ENCODE data around the gene IZUMO1. TPM values are rescaled to one million over a fixed set of nuclear protein-coding genes. Genes with fewer than 3 reads are reported as not detected.

The IZUMO1 gene
- total and polyA plus RNA-seq, 2 of the 13 experiments (the other 11 are each of a cell fraction or from before 2014, with no cell fraction given), result 0.07 to 0.22 TPM

DNA sequence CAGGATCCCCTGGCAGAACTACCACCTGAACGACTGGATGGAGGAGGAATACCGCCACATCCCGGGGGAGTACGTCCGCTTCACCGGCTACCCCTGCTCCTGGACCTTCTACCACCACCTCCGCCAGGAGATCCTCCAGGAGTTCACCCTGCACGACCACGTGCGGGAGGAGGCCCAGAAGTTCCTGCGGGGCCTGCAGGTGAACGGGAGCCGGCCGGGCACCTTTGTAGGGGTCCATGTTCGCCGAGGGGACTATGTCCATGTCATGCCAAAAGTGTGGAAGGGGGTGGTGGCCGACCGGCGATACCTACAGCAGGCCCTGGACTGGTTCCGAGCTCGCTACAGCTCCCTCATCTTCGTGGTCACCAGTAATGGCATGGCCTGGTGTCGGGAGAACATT lies 43.4 kb downstream of the IZUMO1 start:
- Histone ChIP-seq H4K20me1 (ENCODE audit: insufficient read depth, low read length) (no peaks in the 10 kb centered on the region), H3K27me3 (ENCODE audit: control insufficient read depth in 1 of 2, insufficient read depth in 2 of 2, low read length in 2 of 2) (no peaks in the 10 kb centered on the region), H3K4me1 (ENCODE audit: insufficient read depth, low read length) (0 out of 2 replicates have a peak, but pooled peaks cover 6% of the 10 kb centered on the region), H3K79me2 (ENCODE audit: insufficient read depth, low read length) (no peaks in the 10 kb centered on the region), H3K4me2 (ENCODE audit: low read depth, low read length) (no peak overlapping the region), H3K9me3 (ENCODE audit: low read length) (no peaks in the 10 kb centered on the region), H2AFZ (ENCODE audit: low read length) (no peak overlapping the region), H3K36me3 (replicated peaks in 1 of 2; ENCODE audit: control insufficient read depth in 1 of 2, insufficient read depth in 2 of 2, low read length in 2 of 2) (no peaks in the 10 kb centered on the region), H3K27ac (ENCODE audit: extremely low read length, insufficient read depth, low read length) (no peak overlapping the region), H3K9ac (ENCODE audit: insufficient read depth, low read depth, low read length) (no peak overlapping the region), H3K4me3 (replicated peaks in 1 of 3; ENCODE audit: insufficient read depth in 1 of 3, low read depth in 2 of 3, low read length in 3 of 3) (no peak overlapping the region)
- no peak for DNase-seq (ENCODE audit: low spot score)
- no peak for TF ChIP-seq REPIN1 (CRISPR knock-in tag; IDR thresholded peaks at IDR 0.05; ENCODE audit: borderline replicate concordance, low read depth)
- TF ChIP-seq, protein P1, sequence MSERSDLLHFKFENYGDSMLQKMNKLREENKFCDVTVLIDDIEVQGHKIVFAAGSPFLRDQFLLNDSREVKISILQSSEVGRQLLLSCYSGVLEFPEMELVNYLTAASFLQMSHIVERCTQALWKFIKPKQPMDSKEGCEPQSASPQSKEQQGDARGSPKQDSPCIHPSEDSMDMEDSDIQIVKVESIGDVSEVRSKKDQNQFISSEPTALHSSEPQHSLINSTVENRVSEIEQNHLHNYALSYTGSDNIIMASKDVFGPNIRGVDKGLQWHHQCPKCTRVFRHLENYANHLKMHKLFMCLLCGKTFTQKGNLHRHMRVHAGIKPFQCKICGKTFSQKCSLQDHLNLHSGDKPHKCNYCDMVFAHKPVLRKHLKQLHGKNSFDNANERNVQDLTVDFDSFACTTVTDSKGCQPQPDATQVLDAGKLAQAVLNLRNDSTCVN (CRISPR knock-in tag; IDR thresholded peaks at IDR 0.05; ENCODE audit: borderline replicate concordance), result no peak
- TF ChIP-seq ZNF274 (CRISPR knock-in tag; IDR thresholded peaks at IDR 0.05), result no peak
- no peak for TF ChIP-seq ESRRA (CRISPR knock-in tag; IDR thresholded peaks at IDR 0.05; ENCODE audit: low read depth)
- no peak for TF ChIP-seq ZKSCAN1 (IDR thresholded peaks at IDR 0.05; ENCODE audit: low read length)
- TF ChIP-seq DMAP1 (CRISPR knock-in tag; IDR thresholded peaks at IDR 0.05), result no peak
- no peak for TF ChIP-seq KLF9 (CRISPR knock-in tag; IDR thresholded peaks at IDR 0.05; ENCODE audit: low read depth)
- TF ChIP-seq KAT7 (CRISPR knock-in tag; IDR thresholded peaks at IDR 0.05; ENCODE audit: borderline replicate concordance), result no peak
- no peak for TF ChIP-seq SALL1 (CRISPR knock-in tag; IDR thresholded peaks at IDR 0.05)
- CTCF ChIA-PET (ENCODE audit: low intra/inter-chr PET ratio, low total read pairs), result no interaction called here
- ATAC-seq, result no peak
- whole genome bisulfite sequencing (ENCODE audit: low lambda C conversion rate), result 88% methylated on average over 16 of the region's 23 CpGs
- no TSS peak for BruUV-seq (replicated peaks)
- POLR2A ChIA-PET, result no interaction called here
- FAIRE-seq, result no peak
- intact Hi-C loops (cut with micrococcal nuclease; ENCODE audit: unreplicated experiment), result no loop called here
- in situ Hi-C loops (cut with HindIII; ENCODE audit: extremely low pct_ligation_motif_present, low pct_unique_long_range_greater_than_20kb), result no loop called here

DNA sequence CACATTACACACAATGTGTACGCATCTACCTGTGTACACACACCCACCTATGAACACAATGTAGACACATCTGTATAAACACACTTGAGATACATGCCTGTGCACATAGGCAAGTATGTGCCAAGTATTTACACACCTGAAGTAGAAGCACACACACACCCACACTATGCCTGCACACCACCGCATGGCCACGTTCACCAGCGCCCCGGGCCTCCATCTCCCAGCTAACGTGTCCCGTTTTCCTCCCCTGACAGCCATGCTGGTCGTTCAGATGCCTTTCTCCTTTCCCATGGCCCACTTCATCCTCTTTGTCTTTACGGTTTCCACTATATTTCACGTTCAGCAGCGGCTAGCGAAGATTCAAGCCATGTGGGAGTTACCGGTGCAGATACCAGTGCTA lies 44.0 kb downstream of the IZUMO1 start:
- in situ Hi-C loops (cut with HindIII; ENCODE audit: extremely low pct_ligation_motif_present, low pct_unique_long_range_greater_than_20kb), result no loop called here
- Histone ChIP-seq H3K79me2 (ENCODE audit: insufficient read depth, low read length) (no peaks in the 10 kb centered on the region), H3K36me3 (replicated peaks in 1 of 2; ENCODE audit: control insufficient read depth in 1 of 2, insufficient read depth in 2 of 2, low read length in 2 of 2) (no peaks in the 10 kb centered on the region), H3K4me3 (replicated peaks in 1 of 3; ENCODE audit: insufficient read depth in 1 of 3, low read depth in 2 of 3, low read length in 3 of 3) (no peak overlapping the region), H3K4me2 (ENCODE audit: low read depth, low read length) (no peak overlapping the region), H3K9ac (ENCODE audit: insufficient read depth, low read depth, low read length) (no peak overlapping the region), H3K27ac (ENCODE audit: extremely low read length, insufficient read depth, low read length) (no peak overlapping the region), H2AFZ (ENCODE audit: low read length) (no peak overlapping the region), H3K4me1 (ENCODE audit: insufficient read depth, low read length) (0 out of 2 replicates have a peak, but pooled peaks cover 6% of the 10 kb centered on the region), H4K20me1 (ENCODE audit: insufficient read depth, low read length) (no peaks in the 10 kb centered on the region), H3K9me3 (ENCODE audit: low read length) (no peaks in the 10 kb centered on the region), H3K27me3 (ENCODE audit: control insufficient read depth in 1 of 2, insufficient read depth in 2 of 2, low read length in 2 of 2) (no peaks in the 10 kb centered on the region)
- CTCF ChIA-PET (ENCODE audit: low intra/inter-chr PET ratio, low total read pairs), result no interaction called here
- no TSS peak for BruUV-seq (replicated peaks)
- ATAC-seq (no peak), FAIRE-seq (no peak), DNase-seq (ENCODE audit: low spot score) (no peak)
- intact Hi-C loops (cut with micrococcal nuclease; ENCODE audit: unreplicated experiment), result no loop called here
- POLR2A ChIA-PET, result no interaction called here
- 83% methylated on average over 13 of the region's 13 CpGs for WGBS (ENCODE audit: low lambda C conversion rate)
- no peak for TF ChIP-seq ETV5 (CRISPR knock-in tag; IDR thresholded peaks at IDR 0.05; ENCODE audit: borderline replicate concordance)
- TF ChIP-seq, protein P2, sequence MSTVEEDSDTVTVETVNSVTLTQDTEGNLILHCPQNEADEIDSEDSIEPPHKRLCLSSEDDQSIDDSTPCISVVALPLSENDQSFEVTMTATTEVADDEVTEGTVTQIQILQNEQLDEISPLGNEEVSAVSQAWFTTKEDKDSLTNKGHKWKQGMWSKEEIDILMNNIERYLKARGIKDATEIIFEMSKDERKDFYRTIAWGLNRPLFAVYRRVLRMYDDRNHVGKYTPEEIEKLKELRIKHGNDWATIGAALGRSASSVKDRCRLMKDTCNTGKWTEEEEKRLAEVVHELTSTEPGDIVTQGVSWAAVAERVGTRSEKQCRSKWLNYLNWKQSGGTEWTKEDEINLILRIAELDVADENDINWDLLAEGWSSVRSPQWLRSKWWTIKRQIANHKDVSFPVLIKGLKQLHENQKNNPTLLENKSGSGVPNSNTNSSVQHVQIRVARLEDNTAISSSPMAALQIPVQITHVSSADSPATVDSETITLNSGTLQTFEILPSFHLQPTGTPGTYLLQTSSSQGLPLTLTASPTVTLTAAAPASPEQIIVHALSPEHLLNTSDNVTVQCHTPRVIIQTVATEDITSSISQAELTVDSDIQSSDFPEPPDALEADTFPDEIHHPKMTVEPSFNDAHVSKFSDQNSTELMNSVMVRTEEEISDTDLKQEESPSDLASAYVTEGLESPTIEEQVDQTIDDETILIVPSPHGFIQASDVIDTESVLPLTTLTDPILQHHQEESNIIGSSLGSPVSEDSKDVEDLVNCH (CRISPR knock-in tag; IDR thresholded peaks at IDR 0.05), result no peak
- TF ChIP-seq ZNF446 (CRISPR knock-in tag; IDR thresholded peaks at IDR 0.05), result no peak
- no peak for TF ChIP-seq KLF16 (CRISPR knock-in tag; IDR thresholded peaks at IDR 0.05)
- TF ChIP-seq U2AF1 (optimal IDR thresholded peaks at IDR 0.05; ENCODE audit: low read depth, low read length), result no peak

Data from HepG2 (cell line).